Activated CD8-positive, alpha-beta memory T cell treated with anti-CD3 and anti-CD28 coated beads, Interleukin-2, amount 10 ng/mL, durations not matched to agents 7 days and 5 days (primary cell): ENCODE results near the gene TMPRSS11B. TPM values are rescaled to one million over a fixed set of nuclear protein-coding genes. Genes with fewer than 3 reads are reported as not detected.
"Not testable (repeated sequence)": the region's sequence is repeated elsewhere in the genome, so short reads cannot be mapped to it uniquely, and the experiment has no call there.

Experiments used
- ATAC-seq: fragments of 150-1000 bp; cut with Tn5 transposase; one replicate; pipeline ENCODE4 v1.10.0; 2021; ENCODE audit warnings: moderate library complexity
- CTCF ChIA-PET: fragments of 350-600 bp; sonication (Branson Sonifier 250); formaldehyde crosslinking; loops from one replicate; lab custom pipeline; 2021; ENCODE audit warnings: antibody characterized with exemption; lab: Charles Lee
- DNase-seq: peaks from one replicate; pipeline ENCODE4 v3.0.0-alpha.2; 2020
- H3K27ac Mint-ChIP-seq: one replicate; pipeline ENCODE4 v1.8.0; 2021; ENCODE audit warnings: mild to moderate bottlenecking, mixed read lengths
- H3K27me3 Mint-ChIP-seq: one replicate; pipeline ENCODE4 v1.8.0; 2021; ENCODE audit warnings: mixed read lengths
- H3K36me3 Mint-ChIP-seq: one replicate; pipeline ENCODE4 v1.8.0; 2021; ENCODE audit warnings: mild to moderate bottlenecking, mixed read lengths
- H3K4me1 Mint-ChIP-seq: one replicate; pipeline ENCODE4 v1.8.0; 2021; ENCODE audit warnings: mixed read lengths
- H3K4me3 Mint-ChIP-seq: one replicate; pipeline ENCODE4 v1.8.0; 2021; ENCODE audit warnings: mild to moderate bottlenecking, moderate library complexity, mixed read lengths
- H3K9me3 Mint-ChIP-seq: one replicate; pipeline ENCODE4 v1.8.0; 2022; ENCODE audit warnings: low read depth, mixed read lengths
- total RNA-seq, 2 experiments: library from RNA; stranded (reverse); gene quantifications; one replicate each; pipeline ENCODE4 v1.2.3, GENCODE V29; 2021

Gene TMPRSS11B
- total RNA-seq, 2 experiments from 2014 or later: not detected

DNA sequence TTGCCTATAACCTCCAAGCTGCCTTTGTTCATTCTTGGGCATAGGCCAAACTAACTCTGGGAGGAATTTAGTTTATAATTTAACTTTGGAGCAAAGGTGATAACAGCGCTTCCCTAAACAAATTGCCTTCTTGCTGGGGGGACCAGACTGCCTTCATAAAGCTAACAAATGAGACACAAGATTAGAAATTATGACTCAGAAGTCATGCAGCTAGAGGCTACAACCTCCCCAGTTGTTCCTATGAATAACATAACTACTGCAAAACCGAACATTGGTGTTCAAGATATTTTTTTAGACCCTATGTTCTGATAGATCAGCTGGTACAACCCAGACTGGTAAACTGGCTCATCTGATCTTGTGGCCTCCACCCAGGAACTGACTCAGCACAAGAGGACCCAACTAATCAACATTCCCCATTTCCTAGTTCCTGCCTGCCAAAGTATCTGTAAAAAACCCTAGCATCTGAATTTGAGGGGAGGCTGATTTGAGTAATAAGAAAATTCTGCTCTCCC, 22.0 kb upstream of the TMPRSS11B start:
- ATAC-seq: no peak
- Mint-ChIP-seq H3K27ac (no peak overlapping the region), H3K36me3 (peaks cover 3% of the 10 kb centered on the region), H3K4me3 (no peak overlapping the region), H3K27me3 (no peaks in the 10 kb centered on the region), H3K9me3 (no peaks in the 10 kb centered on the region), H3K4me1 (peaks cover 23% of the 10 kb centered on the region)
- DNase-seq: no peak
- CTCF ChIA-PET: interaction anchor here (1.0 to 1.3 kb wide), 2 partner anchors 108 to 109 kb away, joined by 5 to 6 read pairs; no protein-coding TSS in a partner anchor

DNA sequence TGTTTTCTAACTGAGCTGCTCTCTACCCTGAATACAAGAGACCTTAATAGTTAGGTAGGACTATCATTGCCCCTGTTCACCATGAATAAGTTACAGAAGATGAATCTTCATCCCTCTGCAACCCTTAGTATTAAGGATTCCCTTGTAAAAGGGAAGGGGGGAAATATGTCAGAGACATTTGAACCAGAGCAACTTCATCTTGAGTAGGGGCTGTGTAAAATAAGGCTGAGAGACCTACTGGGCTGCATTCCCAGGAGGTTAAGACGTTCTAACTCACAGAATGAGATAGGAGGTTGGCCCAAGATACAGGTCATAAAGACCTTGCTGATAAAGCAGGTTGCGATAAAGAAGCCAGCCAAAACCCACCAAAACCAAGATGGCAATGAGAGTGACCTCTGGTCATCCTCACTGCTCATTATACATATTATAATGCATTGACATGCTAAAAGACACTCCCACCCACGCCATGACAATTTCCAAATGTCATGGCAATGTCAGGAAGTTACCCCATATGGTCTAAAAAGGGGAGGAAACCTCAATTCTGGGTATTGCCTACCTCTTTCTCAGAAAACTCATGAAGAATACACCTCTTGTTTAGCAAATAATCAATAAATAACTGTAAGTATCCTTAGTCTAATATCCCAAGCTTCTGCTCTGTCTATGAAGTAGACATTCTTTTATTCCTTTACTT, 19.5 kb upstream of the TMPRSS11B start:
- no peak for DNase-seq

DNA sequence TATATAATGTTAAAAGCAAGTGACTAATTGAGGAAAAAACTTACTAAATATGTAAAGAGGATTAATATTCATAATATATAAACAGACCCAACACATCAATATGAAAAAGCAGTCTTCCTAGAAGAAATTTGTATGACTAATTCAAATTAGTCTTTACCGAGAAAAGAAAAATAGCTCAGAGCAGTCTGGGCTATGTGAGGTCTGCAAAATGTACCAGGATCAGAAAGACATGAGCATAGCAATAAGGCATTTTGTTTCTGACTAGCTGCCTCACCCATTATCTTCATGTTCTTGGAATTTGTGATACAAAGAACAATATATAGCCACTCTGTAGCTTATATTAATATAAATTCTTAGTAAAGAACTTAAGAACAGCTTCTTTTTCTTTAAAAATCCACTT, 13.7 kb upstream of the TMPRSS11B start:
- no peak overlapping the region for H3K27ac Mint-ChIP-seq
- no peaks in the 10 kb centered on the region for H3K4me1 Mint-ChIP-seq
- ATAC-seq (no peak), DNase-seq (no peak)
- no peaks in the 10 kb centered on the region for H3K9me3 Mint-ChIP-seq
- no peaks in the 10 kb centered on the region for H3K27me3 Mint-ChIP-seq
- no peak overlapping the region for H3K4me3 Mint-ChIP-seq
- CTCF ChIA-PET: no interaction called here
- no peaks in the 10 kb centered on the region for H3K36me3 Mint-ChIP-seq

More for the DNA sequence above, 19.5 kb upstream of the TMPRSS11B start:
- Mint-ChIP-seq H3K27ac (no peak overlapping the region), H3K4me1 (peaks cover 19% of the 10 kb centered on the region), H3K27me3 (no peaks in the 10 kb centered on the region), H3K36me3 (no peaks in the 10 kb centered on the region), H3K4me3 (no peak overlapping the region), H3K9me3 (no peaks in the 10 kb centered on the region)
- no peak for ATAC-seq
- CTCF ChIA-PET: no interaction called here

DNA sequence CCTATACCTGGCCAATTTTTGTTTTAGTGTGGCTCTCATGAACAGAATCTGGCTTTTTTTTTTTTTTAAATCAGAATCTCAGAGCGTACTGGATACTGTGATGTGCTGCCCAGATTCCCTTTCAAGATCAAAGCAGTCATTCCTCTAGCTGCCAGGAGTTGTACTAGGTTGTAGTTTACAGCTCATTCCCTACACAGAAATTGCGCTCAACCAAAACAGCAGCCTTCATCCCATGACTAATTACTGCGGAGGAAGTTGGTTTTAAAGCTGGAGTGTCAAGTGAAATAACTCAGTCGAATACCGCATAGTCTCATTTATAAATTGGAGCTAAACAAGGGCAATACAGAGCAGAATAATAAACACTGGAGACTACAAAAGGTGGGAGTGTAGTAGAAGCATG, 12.2 kb upstream of the TMPRSS11B start:
- ATAC-seq: no peak
- no peaks in the 10 kb centered on the region for H3K27me3 Mint-ChIP-seq
- H3K4me3 Mint-ChIP-seq: no peak overlapping the region
- no peak overlapping the region for H3K27ac Mint-ChIP-seq
- H3K4me1 Mint-ChIP-seq: no peaks in the 10 kb centered on the region
- CTCF ChIA-PET: no interaction called here
- DNase-seq: no peak
- no peaks in the 10 kb centered on the region for H3K9me3 Mint-ChIP-seq
- H3K36me3 Mint-ChIP-seq: no peaks in the 10 kb centered on the region

DNA sequence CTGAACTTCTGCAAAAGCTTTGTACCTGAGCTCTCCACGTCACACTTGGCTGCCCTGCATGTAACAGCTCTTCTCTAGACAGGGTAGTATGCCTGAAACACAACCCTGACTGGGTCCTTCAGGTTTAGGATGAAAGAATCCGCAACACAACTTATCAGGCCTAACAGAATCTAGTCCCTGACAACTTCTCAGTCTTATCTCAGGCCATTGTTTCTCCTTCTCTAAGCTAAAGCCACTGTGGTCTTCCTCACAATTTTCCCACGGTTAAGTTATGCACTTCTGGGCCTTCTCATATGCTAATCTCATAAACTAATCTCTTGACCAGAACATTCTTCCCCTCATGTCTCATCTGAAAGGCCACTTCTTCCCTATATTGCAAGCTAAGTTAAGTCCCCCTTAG, 10.8 kb upstream of the TMPRSS11B start:
- no peak for DNase-seq
- Mint-ChIP-seq H3K27ac (no peak overlapping the region), H3K9me3 (no peaks in the 10 kb centered on the region), H3K36me3 (no peaks in the 10 kb centered on the region), H3K4me3 (no peak overlapping the region), H3K27me3 (no peaks in the 10 kb centered on the region), H3K4me1 (no peaks in the 10 kb centered on the region)
- ATAC-seq: no peak
- CTCF ChIA-PET: no interaction called here

DNA sequence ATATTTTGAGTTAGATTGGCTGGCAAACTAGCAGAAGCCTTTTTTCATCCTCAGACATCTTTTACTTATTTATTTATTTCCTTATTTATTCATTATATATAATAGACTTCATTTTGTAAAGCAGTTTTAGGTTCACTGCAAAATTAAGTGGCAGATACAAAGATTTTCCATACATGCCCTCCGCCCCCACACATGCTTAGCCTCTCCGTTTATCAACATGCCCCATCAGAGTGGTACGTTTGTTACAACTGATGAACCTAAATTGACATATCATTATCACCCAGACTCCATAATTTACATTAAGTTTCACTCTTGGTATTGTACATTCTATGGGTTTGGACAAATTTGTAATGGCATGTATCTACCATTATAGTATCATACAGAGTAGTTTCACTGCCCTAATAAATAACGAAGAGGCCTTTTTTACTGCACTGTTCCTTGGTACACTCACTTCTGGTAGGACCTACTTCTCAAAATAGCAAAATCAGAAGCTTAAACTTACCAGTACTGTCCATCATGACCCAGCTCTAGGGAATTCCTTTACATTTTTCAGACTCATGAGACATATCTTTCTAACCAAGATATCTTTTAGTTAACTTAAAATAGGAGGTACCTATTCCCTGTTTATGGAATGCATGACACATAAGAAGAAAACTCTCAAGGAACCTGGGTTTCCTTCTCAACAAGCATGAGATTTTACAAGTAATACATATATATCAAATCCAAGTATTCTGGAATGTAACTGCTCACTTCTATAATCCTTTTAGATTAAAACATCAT, 4.8 kb upstream of the TMPRSS11B start:
- Mint-ChIP-seq H3K36me3 (peaks cover 2% of the 10 kb centered on the region), H3K27me3 (no peaks in the 10 kb centered on the region), H3K9me3 (no peaks in the 10 kb centered on the region), H3K4me1 (peaks cover 7% of the 10 kb centered on the region), H3K27ac (no peak overlapping the region), H3K4me3 (no peak overlapping the region)
- CTCF ChIA-PET: no interaction called here
- no peak for ATAC-seq
- DNase-seq: no peak

DNA sequence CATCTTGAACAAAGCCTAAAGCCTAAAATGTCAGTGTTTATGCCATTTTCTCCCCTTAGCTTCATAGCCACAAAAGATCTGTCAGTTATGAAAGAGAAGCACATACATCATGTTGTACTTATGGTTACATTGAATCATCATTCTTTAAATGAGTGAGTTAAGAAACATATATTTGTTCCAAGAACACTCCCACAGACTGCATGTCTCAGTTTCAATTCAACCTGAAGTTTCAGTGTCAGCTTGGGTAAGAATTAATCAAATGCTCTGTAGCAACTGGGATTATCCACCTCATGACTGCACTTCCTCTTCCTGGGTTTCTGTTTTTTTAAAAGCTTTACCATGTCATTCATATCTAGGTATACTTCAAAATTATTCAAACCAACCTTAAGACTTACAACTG, 3.9 kb upstream of the TMPRSS11B start:
- peaks cover 7% of the 10 kb centered on the region for H3K4me1 Mint-ChIP-seq
- H3K36me3 Mint-ChIP-seq: peaks cover 2% of the 10 kb centered on the region
- H3K27me3 Mint-ChIP-seq: no peaks in the 10 kb centered on the region
- no peaks in the 10 kb centered on the region for H3K9me3 Mint-ChIP-seq
- H3K4me3 Mint-ChIP-seq: no peak overlapping the region
- CTCF ChIA-PET: no interaction called here
- DNase-seq: no peak
- peak; percentile 55 for ATAC-seq
- peak overlapping the region; percentile 62 for H3K27ac Mint-ChIP-seq

DNA sequence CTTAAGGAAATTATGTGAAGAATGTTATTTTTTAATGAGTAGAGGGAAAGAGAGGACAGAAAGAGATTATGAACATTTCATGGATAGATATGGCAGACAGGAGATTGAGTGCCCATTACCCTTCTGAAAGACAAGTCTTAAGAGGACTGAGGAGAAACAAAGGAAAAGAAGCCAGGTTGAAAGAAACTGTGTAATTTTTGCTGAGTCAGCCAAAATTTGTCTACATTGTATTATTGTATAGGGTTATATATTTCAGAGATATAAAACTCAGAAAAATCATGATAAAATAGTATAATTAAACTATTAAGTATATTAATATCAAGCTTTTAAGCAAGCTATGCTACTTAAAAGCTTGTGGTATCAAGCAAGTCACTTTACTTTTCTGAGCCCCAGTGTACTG, 4.9 kb downstream of the TMPRSS11B start:
- no peak for DNase-seq
- no peak for ATAC-seq
- no peak overlapping the region for H3K4me3 Mint-ChIP-seq
- H3K36me3 Mint-ChIP-seq: no peaks in the 10 kb centered on the region
- peaks cover 12% of the 10 kb centered on the region for H3K27me3 Mint-ChIP-seq
- no peaks in the 10 kb centered on the region for H3K9me3 Mint-ChIP-seq
- H3K27ac Mint-ChIP-seq: no peak overlapping the region
- no peaks in the 10 kb centered on the region for H3K4me1 Mint-ChIP-seq
- CTCF ChIA-PET: interaction anchor here (1.2 kb wide), 1 partner anchor 65 kb away, joined by 3 read pairs; no protein-coding TSS in a partner anchor

DNA sequence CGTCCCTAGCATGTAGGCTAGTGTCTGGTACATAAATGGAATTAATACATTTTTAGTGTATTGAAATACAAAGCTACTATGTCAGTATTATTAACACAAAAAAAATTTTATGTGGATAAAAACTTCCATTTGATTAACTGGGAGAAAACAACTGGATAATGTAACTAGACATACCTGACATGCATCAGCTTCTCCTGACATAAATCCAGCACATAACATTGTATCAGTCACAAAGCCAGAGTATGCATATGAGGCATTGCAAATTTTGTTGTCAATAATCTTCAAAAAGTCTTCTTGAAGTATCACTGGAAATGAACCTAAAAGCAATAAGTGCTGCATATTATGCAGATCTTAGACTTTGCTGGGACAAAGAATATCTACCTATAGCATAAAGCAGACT, 16.9 kb downstream of the TMPRSS11B start:
- DNase-seq (no peak), ATAC-seq (no peak)
- H3K27ac Mint-ChIP-seq: no peak overlapping the region
- no peaks in the 10 kb centered on the region for H3K4me1 Mint-ChIP-seq
- no peaks in the 10 kb centered on the region for H3K9me3 Mint-ChIP-seq
- CTCF ChIA-PET: no interaction called here
- H3K36me3 Mint-ChIP-seq: no peaks in the 10 kb centered on the region
- H3K4me3 Mint-ChIP-seq: no peak overlapping the region
- H3K27me3 Mint-ChIP-seq: peaks cover 2% of the 10 kb centered on the region

DNA sequence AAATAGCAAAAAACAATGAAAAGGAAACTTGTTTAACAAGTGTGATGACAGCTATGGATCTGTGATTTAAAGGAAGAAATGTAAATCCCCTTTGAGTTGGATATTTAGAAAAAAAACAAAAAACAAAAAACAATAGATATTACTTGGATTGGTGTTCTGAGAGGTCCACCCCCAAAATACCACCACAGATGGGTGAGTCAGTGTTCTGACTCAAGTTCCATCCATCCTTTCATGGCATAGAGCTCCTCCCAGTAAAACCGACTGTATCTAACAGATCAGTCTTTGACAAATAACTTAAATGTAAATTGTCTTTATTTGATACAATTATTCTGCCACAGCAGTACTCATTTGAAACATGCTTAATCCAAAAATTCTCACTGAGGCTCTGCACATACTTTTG, 27.4 kb downstream of the TMPRSS11B start:
- no peaks in the 10 kb centered on the region for H3K4me1 Mint-ChIP-seq
- H3K4me3 Mint-ChIP-seq: no peak overlapping the region
- H3K9me3 Mint-ChIP-seq: no peaks in the 10 kb centered on the region
- no peak overlapping the region for H3K27ac Mint-ChIP-seq
- CTCF ChIA-PET: no interaction called here
- DNase-seq: no peak
- ATAC-seq: no peak
- no peaks in the 10 kb centered on the region for H3K36me3 Mint-ChIP-seq
- H3K27me3 Mint-ChIP-seq: peaks cover 11% of the 10 kb centered on the region

DNA sequence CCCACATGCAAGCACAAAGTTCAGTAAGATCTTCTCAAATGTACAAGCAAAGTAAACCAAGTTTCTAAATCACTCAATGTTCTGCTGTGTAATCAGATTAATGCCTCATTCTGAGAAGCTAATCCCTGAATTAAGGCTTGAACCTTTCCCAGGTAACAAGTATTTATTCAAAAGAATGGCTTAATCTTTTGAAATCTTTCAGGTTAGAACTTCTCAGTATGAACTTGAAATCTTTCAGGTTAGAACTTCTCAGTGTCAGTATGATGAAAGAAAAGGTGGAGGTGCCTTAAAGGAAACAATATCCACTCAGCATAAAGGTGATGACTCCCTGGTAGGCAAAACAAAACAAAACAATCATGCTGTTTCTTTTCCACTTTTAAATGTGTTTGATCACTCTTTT, 29.0 kb downstream of the TMPRSS11B start:
- DNase-seq (no peak), ATAC-seq (no peak)

DNA sequence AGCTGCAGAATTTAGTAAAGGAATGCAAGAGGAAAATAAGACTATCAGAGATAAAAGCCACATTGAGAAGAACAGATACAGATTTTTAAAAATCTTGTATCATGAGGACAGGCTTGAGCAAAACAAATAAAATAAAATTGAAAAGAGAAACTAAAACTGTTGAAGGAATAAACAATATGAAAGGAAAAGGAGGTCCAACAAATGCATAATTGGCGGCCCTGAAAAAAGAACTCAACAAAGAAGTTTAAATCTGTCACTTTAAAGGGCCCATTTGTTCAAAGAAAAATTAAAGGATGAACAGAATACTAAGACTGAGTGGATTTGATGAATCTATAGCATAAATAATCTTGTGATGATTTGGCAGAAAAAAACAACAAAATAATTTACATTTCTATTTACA, 36.5 kb downstream of the TMPRSS11B start:
- H3K9me3 Mint-ChIP-seq: peaks cover 10% of the 10 kb centered on the region
- H3K27ac Mint-ChIP-seq: no peak overlapping the region

More for the DNA sequence above, 29.0 kb downstream of the TMPRSS11B start:
- Mint-ChIP-seq H3K36me3 (no peaks in the 10 kb centered on the region), H3K27me3 (peaks cover 8% of the 10 kb centered on the region), H3K4me1 (no peaks in the 10 kb centered on the region), H3K9me3 (no peaks in the 10 kb centered on the region), H3K27ac (no peak overlapping the region), H3K4me3 (no peak overlapping the region)
- CTCF ChIA-PET: no interaction called here

DNA sequence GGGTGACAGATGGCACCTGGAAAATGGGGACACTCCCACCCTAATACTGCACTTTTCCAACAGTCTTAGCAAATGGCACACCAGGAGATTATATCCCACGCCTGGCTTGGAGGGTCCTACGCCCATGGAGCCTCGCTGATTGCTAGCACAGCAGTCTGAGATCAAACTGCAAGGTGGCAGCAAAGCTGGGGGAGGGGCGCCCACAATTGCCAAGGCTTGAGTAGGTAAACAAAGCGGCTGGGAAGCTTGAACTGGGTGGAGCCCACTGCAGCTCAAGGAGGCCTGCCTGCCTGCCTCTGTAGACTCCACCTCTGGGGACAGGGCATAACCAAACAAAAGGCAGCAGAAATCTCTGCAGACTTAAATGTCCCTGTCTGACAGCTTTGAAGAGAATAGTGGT, 51.2 kb downstream of the TMPRSS11B start:
- H3K4me1 Mint-ChIP-seq, H3K4me3 Mint-ChIP-seq, DNase-seq, ATAC-seq, H3K36me3 Mint-ChIP-seq, H3K27me3 Mint-ChIP-seq, H3K27ac Mint-ChIP-seq, H3K9me3 Mint-ChIP-seq, CTCF ChIA-PET: not testable (repeated sequence)

More for the DNA sequence above, 36.5 kb downstream of the TMPRSS11B start:
- H3K27me3 Mint-ChIP-seq: no peaks in the 10 kb centered on the region
- ATAC-seq: no peak
- CTCF ChIA-PET: no interaction called here
- H3K36me3 Mint-ChIP-seq: no peaks in the 10 kb centered on the region
- H3K4me3 Mint-ChIP-seq: no peak overlapping the region
- DNase-seq: no peak
- no peaks in the 10 kb centered on the region for H3K4me1 Mint-ChIP-seq

DNA sequence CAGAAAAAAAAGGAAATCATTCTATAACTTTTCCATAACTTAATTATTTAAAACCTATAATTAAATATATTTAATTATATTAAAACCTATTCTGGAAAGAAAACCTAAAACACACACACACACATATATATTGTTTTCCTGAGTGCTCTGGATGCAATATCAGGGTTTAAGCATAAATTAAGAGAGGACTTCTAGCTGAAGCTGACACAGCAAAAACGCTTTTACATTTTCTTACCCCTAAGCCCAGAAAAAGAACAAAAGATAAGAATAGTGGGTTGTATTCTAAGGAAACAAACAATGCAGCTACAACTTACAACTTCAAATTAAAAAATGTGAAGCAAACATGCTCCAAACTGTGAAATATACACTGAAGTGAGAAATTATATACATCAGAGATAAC, 52.3 kb downstream of the TMPRSS11B start:
- ATAC-seq (no peak), DNase-seq (no peak)
- Mint-ChIP-seq H3K4me3 (no peak overlapping the region), H3K27me3 (peaks cover 4% of the 10 kb centered on the region), H3K4me1 (no peaks in the 10 kb centered on the region), H3K36me3 (no peaks in the 10 kb centered on the region), H3K9me3 (no peaks in the 10 kb centered on the region), H3K27ac (no peak overlapping the region)
- CTCF ChIA-PET: no interaction called here
